Measurements from ENCODE around the gene PTPRG. TPM values are rescaled to one million over a fixed set of nuclear protein-coding genes. Genes with fewer than 3 reads are reported as not detected.

The PTPRG gene
- total RNA-seq, 1 donor from 2014 or later, result 40.0 TPM

- no peak for DNase-seq
Measured at GRCh38 chr3:61589856-61590255, 28.5 kb downstream of the PTPRG start.

- no peak for DNase-seq
Measured at GRCh38 chr3:61591300-61591699, 29.9 kb downstream of the PTPRG start.

- DNase-seq, result no peak
Measured at GRCh38 chr3:61593446-61594029, 32.2 kb downstream of the PTPRG start.

GRCh38 chr3:61594144-61594963 lies 33.0 kb downstream of the PTPRG start:
- DNase-seq, result no peak

GRCh38 chr3:61594964-61595285 lies 33.6 kb downstream of the PTPRG start:
- no peak for DNase-seq

- no peak for DNase-seq
Measured at GRCh38 chr3:61595288-61595687, 33.9 kb downstream of the PTPRG start.

- no peak for DNase-seq
Measured at GRCh38 chr3:61595826-61596225, 34.5 kb downstream of the PTPRG start.

- DNase-seq, result no peak
Measured at GRCh38 chr3:61597906-61598305, 36.5 kb downstream of the PTPRG start.

GRCh38 chr3:61600195-61600594 lies 38.8 kb downstream of the PTPRG start:
- DNase-seq, result no peak

GRCh38 chr3:61601831-61602230 lies 40.5 kb downstream of the PTPRG start:
- no peak for DNase-seq

- DNase-seq, result no peak
Measured at GRCh38 chr3:61602466-61602865, 41.1 kb downstream of the PTPRG start.

GRCh38 chr3:61605589-61606175 lies 44.3 kb downstream of the PTPRG start:
- DNase-seq, result no peak

GRCh38 chr3:61606196-61606595 lies 44.8 kb downstream of the PTPRG start:
- DNase-seq, result no peak

- DNase-seq, result no peak
Measured at GRCh38 chr3:61608072-61608471, 46.7 kb downstream of the PTPRG start.

GRCh38 chr3:61608711-61609110 lies 47.3 kb downstream of the PTPRG start:
- DNase-seq, result no peak

GRCh38 chr3:61610316-61610715 lies 48.9 kb downstream of the PTPRG start:
- DNase-seq, result no peak

- DNase-seq, result no peak
Measured at GRCh38 chr3:61612211-61613194, 51.1 kb downstream of the PTPRG start.

- DNase-seq, result no peak
Measured at GRCh38 chr3:61613666-61614065, 52.3 kb downstream of the PTPRG start.

GRCh38 chr3:61615643-61616042 lies 54.3 kb downstream of the PTPRG start:
- DNase-seq, result no peak

GRCh38 chr3:61616586-61616985 lies 55.2 kb downstream of the PTPRG start:
- DNase-seq, result no peak

GRCh38 chr3:61617041-61617440 lies 55.7 kb downstream of the PTPRG start:
- no peak for DNase-seq

GRCh38 chr3:61617651-61618050 lies 56.3 kb downstream of the PTPRG start:
- DNase-seq, result no peak

GRCh38 chr3:61618231-61618630 lies 56.9 kb downstream of the PTPRG start:
- no peak for DNase-seq

Measured in skin of body (tissue), 2 donors.